GM18861 (cell line): ENCODE results near the gene EDN2.

ENCODE experiments used
- ATAC-seq: cut with Tn5 transposase; IDR thresholded peaks from one replicate; pipeline ENCODE4 v1.9.1; 2021; ENCODE audit not compliant: unreplicated experiment

Gene EDN2

GRCh38 chr1:41500378-41500777, 15.9 kb upstream of the EDN2 start:
- ATAC-seq, result no peak

GRCh38 chr1:41499591-41499990, 15.1 kb upstream of the EDN2 start:
- no peak for ATAC-seq

- ATAC-seq, result no peak
These were observed 14.3 kb upstream of the EDN2 start for GRCh38 chr1:41498804-41499203.

- no peak for ATAC-seq
These were observed 13.9 kb upstream of the EDN2 start for GRCh38 chr1:41498391-41498790.

GRCh38 chr1:41497461-41498030, 13.1 kb upstream of the EDN2 start:
- no peak for ATAC-seq

GRCh38 chr1:41497056-41497440, 12.6 kb upstream of the EDN2 start:
- no peak for ATAC-seq

- ATAC-seq, result no peak
These were observed 11.9 kb upstream of the EDN2 start for GRCh38 chr1:41496080-41497055.

GRCh38 chr1:41495210-41495948, 10.9 kb upstream of the EDN2 start:
- ATAC-seq, result no peak

- ATAC-seq, result no peak
These were observed 10.1 kb upstream of the EDN2 start for GRCh38 chr1:41494351-41495209.

GRCh38 chr1:41493626-41494350, 9.3 kb upstream of the EDN2 start:
- ATAC-seq, result no peak

GRCh38 chr1:41493117-41493536, 8.6 kb upstream of the EDN2 start:
- no peak for ATAC-seq

- ATAC-seq, result no peak
These were observed 7.9 kb upstream of the EDN2 start for GRCh38 chr1:41492341-41492848.

- no peak for ATAC-seq
These were observed 6.4 kb upstream of the EDN2 start for GRCh38 chr1:41490911-41491310.

GRCh38 chr1:41489561-41489960, 5.1 kb upstream of the EDN2 start:
- ATAC-seq, result no peak

- ATAC-seq, result no peak
These were observed 3.8 kb upstream of the EDN2 start for GRCh38 chr1:41488040-41488951.

- ATAC-seq, result no peak
These were observed 2.9 kb upstream of the EDN2 start for GRCh38 chr1:41487126-41488039.

GRCh38 chr1:41486371-41487125, 2.1 kb upstream of the EDN2 start:
- no peak for ATAC-seq
